GM15510 (cell line): ENCODE results near the gene IQCM.

Experiments
- POLR2A ChIP-seq: IDR thresholded peaks from 3 replicates; pipeline ENCODE4 v1.6.1; 2011; ENCODE audit warnings: borderline replicate concordance; ENCODE audit not compliant: insufficient read length; ENCODE audit errors: extremely low read depth

The IQCM gene, protein sequence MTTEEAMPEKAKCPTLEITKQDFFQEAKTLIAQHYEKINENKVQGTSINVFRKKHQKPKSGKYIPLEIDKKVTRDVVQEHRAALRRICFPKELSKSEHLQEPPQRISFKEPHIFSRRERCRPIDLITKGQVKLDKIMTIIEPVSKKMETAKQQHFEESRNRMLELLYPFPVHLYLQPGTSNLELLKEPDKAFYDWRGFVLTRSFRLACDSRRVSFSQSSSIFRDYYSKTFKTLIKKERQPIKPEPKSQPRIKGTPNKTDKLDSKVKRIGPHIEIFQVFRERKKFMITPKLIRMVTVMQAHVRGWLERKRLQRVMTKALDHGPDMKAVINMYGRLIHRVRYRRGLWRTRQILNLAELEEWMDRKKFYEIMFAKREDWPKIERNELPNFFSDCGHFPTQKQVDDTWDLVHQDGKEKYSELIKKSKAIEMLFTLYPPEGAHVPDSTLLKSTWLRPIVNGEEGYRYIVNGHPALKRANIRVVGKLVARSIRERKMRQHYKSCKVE

DNA sequence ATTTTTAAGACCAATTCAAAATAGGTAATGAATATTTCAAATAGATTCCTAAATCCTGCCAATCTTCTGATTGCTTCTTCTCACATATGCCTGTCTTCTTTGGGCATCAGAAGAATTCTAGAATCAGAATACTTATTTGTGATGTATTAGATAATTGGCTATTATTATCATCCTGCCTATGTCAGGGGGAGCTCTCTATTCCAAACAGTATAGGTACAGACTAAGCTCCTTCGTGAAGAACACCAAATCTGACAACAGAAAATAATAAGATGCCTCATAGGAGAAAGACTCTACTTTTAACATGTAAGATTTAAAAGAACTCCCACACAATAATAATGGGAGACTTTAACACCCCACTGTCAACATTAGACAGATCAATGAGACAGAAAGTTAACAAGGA lies at the start of gene IQCM:
TSS of gene IQCM (minus strand) at position 101 of the 400 bp plus-strand sequence. CDS start 73,152 bp downstream, outside the sequence.
- no peak for TF ChIP-seq POLR2A

- TF ChIP-seq POLR2A, result no peak
Measured at GRCh38 chr4:149857446-149857845, 41.8 kb upstream of the IQCM start.

GRCh38 chr4:149845743-149846142 lies 30.1 kb upstream of the IQCM start:
- TF ChIP-seq POLR2A, result no peak

DNA sequence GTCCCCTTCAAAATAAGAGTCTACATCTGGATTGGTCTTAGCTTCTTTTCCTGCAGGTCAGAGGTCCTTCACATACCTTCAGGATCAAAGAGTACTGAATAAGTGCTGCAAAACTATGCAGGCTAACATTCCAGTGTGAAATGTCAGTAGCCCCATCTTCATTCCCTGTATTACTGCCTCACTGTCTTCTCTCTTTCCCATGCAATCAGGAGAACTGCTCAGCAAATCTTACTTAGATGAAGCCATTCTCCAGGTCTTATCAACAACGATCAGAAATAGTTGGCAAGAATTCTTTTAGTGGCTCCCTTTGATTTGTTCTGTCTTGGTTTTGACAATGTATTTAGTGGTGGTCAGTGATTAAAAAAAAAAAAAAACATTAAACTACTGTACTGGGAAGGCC lies 26.0 kb upstream of the IQCM start:
- TF ChIP-seq POLR2A, result no peak

- no peak for TF ChIP-seq POLR2A
Measured at GRCh38 chr4:149838036-149838435, 22.4 kb upstream of the IQCM start.

DNA sequence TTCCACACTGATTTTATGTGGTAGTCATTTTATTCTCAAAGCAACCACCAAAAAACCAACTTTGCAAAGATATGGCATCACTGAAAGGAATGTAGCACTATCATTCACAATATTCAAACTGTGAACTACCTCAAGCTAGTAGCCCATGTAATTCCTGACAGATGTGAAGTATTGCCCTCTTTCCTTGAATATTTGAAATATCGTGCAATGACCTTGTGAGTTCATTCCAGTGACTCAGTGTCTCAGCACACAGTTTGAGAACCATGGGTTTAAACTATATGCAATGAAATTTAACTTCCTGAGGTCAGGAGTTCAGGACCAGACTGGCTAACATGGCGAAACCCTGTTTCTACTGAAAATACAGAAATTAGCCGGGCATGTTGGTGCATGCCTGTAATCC lies 20.9 kb upstream of the IQCM start:
- TF ChIP-seq POLR2A, result no peak

DNA sequence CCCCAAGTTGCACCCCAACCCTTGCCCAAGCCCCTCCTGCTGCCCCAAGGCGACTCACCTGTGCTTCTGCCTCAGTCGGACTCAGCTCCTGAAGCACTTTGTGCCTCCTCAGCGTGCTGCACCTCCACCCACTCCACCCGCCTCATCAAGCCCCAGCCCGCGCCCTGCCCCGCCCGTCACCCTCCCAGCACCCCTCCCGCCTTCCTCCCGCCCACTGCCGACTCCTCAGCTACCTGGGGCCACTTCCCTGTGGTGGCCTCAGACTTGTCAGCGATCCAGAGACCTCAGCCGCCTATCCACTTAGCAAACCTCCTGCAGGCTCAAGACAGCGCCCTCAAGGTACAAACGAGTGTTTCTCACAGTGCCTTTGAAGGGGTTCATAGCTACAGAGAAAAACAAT lies 19.6 kb upstream of the IQCM start:
- no peak for TF ChIP-seq POLR2A

DNA sequence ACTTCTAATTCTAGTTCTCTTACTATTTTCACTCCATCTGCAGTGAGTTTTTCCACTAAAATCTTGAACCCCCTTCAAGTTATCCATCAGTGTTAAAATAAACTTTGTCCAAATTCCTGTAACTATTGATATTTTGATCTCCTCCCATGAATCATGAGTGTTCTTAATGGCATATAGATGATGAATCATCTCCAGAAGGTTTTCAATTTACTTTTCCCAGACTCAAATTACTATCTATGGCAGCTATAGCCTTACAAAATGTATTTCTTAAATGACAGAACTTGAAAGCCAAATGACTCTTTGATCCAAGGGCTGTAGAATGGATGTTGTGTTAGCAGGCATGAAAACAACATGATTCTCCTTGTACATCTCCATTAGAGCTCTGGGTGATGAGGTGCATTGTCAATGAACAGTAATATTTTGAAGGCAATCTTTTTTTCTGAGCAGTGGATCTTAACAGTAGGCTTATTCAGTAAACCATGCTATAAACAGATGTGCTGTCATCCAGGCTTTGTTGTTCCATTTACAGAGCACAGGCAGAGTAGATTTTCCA lies 16.1 kb upstream of the IQCM start:
- no peak for TF ChIP-seq POLR2A

DNA sequence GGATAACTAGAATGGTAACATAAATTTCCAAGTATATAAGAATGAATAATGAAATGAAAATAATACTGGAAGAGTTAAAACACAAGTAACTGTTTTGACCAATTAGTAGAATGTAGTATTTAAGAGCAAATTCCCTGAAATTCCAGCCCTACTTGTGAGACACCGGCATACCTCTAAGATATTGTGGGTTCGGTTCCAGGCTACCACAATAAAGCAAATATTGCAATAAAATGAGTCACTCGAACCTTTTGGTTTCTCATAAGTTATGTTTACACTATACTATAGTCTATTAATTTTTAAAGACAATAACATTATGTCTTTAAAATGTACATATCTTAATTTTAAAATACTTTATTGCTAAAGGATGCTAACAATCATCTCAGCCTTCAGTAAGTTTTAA lies 15.2 kb upstream of the IQCM start:
- no peak for TF ChIP-seq POLR2A

DNA sequence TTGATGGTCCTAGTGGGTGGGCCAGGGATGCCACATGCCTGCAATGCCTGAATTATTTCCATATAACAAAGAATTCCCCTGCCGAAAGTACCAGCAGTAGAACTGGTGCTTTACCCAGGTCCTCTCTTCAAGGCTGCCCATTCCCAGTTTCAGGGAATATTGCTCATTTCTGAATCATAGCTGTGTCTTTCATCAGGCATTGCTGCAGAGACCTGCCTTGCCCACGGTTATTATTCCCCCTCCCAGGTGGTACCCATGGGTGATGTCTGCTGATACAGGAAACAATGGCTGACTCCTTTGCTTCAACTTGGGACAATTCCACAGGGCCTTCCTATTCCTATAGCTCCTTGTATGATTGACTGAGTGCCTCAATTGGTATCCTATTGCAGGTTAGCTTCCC lies 9.7 kb upstream of the IQCM start:
- no peak for TF ChIP-seq POLR2A

GRCh38 chr4:149823769-149824221 lies 8.2 kb upstream of the IQCM start:
- TF ChIP-seq POLR2A, result no peak

- TF ChIP-seq POLR2A, result no peak
Measured at GRCh38 chr4:149801416-149801815, 14.2 kb downstream of the IQCM start.

DNA sequence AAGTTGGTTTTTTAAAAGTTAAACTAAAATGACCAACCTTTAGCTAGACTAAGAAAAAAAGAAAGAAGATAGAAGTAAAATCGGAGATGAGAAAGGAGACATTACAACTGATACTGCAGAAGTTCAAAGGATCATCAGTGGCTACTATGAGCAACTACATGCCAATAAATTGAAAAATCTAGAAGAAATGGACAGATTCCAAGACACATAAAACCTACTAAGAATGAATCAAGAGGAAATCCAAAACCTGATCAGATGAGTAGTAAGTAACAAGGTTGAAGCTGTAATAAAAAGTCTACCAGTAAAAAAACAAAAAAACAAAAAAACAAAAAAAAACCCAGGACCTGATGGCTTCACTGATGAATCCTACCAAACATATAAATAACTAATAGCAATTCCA lies 16.1 kb downstream of the IQCM start:
- TF ChIP-seq POLR2A, result no peak

DNA sequence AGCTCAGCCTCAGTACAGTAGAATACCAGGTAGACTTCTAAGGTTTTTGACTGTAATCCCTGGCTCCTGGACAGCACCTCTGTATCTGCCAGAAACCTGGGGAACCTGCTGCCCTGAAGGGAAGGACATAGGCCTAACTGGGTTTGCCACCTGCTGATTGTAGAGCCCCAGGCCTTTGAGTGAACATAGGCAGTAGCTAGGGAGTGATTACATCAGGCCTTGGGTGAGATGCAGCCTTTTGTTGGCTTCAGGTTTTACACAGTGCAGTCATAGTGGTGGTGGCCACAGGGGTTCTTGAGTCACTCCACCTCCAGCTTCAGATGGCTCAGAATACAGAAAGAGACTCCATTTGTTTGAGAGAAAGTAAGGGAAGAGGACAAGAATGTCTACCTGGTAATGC lies 19.3 kb downstream of the IQCM start:
- TF ChIP-seq POLR2A, result no peak

DNA sequence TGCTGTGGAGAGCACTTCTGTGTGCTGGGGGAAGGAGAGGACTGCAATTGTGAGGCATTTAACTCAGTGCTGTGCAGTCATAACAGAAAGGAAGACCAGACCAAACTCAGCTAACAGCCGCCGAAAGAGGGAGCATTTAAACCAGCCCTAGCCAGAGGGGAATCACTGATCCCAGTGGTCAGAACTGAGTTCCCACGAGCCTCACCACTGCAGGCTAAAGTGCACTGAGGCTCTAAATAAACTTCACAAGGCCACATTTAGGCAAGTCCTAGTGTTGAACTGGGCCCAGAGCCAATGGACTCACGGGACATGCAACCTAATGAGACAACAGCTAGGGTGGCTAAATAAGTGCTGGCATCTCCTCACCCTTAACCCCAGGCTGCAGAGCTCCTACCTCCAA lies 20.4 kb downstream of the IQCM start:
- no peak for TF ChIP-seq POLR2A

DNA sequence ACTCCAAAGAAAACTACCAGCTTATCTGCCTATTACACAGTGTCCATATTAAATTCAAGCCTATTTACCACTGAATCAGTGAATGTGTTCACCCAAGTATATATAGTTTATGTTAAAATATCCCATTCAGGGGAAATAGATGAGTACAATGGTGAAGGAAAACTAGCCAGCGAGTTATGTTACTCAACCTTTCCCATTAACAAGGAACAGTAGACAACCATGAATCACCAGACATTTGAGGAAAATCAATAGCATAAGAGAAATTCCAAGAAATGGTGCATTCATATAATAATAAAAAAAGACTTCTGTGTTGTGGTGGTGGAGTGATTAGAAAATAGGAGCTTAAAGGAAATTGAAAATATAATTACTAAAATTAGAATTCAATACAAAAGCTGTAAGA lies 21.3 kb downstream of the IQCM start:
- TF ChIP-seq POLR2A, result no peak

- TF ChIP-seq POLR2A, result no peak
Measured at GRCh38 chr4:149793459-149793858, 22.2 kb downstream of the IQCM start.

DNA sequence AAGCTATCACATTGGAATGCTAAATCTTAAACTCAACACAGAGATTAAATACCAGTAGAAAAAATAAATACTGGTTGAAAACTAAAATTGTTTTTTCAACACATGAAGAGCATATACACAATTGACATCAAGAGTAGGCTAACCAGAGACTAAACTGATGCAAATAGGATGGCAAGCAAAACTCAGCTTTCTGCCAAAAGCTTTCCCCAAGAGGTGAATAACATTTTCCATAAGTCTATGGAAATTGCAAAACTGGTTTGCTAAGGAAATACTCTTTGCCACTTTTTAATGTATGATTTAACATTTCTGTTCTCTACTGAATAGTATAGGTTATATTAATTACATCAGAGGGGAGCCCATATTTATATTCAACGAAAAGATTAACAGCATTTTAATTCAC lies 23.8 kb downstream of the IQCM start:
- no peak for TF ChIP-seq POLR2A
